G401 (cell line): ENCODE data around the gene EMC9. TPM values are rescaled to one million over a fixed set of nuclear protein-coding genes. Genes with fewer than 3 reads are reported as not detected.

ENCODE experiments used
- DNase-seq: peaks from one replicate; pipeline ENCODE4 v3.0.0-alpha.2; 2015; ENCODE audit warnings: low spot score
- in situ Hi-C: cut with HindIII; loops from 2 replicates; pipeline ENCODE4 v1.10.0; 2016; ENCODE audit warnings: low sequenced_read_pairs, mixed read lengths
- total RNA-seq: library from RNA; depleted of rRNA; stranded (reverse); fragments of >200 nt; shearing (Covaris generic); gene quantifications from 2 replicates; pipeline ENCODE4 v1.2.3, GENCODE V29; 2014; rRNA removed

Gene EMC9
- total RNA-seq, result 33.6 and 45.0 TPM in 2 replicates

DNA sequence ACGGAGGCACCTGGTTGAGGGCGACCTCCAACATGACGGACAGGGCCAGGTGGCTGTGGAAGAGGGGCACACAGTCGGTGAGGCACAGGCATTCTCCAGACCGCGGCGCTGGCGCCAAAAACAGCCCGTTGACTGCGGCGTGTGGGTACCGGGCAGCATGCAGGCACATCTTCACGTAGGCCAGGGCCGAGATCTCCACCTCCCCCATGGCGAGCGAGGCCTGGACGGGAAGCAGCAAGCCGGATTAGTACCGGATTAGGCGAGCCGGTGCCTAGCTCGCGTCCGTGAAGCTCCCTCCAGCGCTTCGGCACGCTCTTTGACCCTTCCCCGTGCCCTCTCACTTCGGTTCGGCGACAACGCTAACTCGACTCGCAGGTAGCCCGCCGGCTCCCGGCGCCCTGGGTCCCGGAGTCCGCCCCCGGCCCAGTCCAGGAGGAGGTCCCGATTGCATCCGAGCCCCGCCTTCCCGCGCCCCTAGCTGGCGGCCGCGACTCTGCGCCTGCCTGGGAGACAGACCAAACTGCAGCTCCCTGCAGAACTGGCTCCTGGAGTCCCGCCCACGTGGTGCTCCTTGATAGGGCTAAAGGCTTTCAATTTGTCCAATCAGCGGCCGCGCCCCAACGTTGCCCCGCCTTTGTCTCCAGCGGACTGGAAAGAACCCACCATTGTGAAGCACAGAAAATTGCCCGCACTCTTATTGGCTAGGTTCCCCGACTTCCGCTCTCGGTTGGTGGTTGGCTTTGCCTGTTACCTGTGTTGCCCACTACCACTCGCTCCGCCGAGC is at the start of gene EMC9:
Gene EMC9 (minus strand): TSS at position 495 of the 784 bp plus-strand sequence. CDS start 287 bp downstream, at position 208.
- DNase-seq, result peak; percentile 100
- in situ Hi-C loops, result no loop called here

DNA sequence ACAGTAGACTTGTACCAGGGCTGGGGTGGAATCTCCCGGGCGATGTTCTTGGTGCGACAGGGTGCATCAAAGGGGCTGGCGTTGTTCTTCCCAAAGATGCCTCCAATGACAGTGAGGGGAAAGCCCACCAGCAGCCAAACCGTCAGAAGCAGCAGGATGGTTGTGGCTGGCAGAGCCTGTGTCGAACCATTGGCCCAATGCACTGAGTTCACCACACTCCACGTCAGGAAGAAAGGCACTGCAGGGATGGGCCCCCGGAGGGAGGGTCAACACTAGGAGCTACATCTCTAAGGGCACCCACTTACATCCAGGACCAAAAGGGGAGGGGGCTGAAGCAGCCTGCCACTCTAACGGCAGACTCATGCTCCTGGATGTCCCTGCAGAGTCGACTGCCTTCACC is 49.0 kb upstream of the EMC9 start:
- in situ Hi-C loops, result no loop called here
- no peak for DNase-seq

- in situ Hi-C loops, result no loop called here
- DNase-seq, result no peak
Observed at GRCh38 chr14:24189460-24189859, 48.1 kb upstream of the EMC9 start.

DNA sequence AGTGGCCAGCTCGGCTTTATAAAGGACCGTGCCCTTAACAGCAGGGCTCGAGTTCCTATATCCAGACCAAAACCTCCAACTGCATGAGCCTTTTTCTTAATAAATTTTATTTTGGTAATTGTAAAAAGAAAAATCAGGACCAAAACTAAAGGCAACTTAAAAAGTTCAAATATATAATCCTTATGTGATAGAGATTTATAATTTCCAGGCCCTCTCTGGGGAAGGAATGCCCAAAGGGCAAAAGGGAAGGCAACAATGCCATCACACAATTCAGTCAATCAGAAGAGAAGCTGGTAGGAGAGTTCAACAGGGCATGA is 47.6 kb upstream of the EMC9 start:
- DNase-seq, result no peak
- in situ Hi-C loops, result no loop called here

- in situ Hi-C loops, result no loop called here
- peak; percentile 95 for DNase-seq
Observed at GRCh38 chr14:24188251-24189058, 47.1 kb upstream of the EMC9 start, which contains the start of gene IPO4. Gene IPO4 (minus strand): TSS chr14:24188816. CDS start chr14:24188787, 29 bp downstream.

DNA sequence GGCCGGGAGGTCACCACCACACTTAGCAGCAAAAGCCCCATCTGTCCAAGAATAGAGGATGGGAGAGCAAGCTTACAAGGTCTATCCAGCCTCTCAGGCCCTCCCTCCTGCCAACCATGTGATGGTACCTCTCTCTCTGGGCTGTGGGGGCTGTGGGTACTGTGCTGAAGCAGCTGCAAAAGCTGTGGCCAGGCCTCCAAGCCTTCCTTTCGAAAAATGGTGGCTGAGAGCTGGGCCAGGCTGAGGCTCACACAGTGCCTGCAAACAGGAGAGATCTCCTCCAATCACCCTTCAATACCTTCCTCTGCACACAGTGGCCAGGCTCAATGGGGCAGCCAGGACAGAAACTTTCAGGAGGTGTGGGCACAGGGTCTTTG is 46.1 kb upstream of the EMC9 start:
- in situ Hi-C loops, result no loop called here
- no peak for DNase-seq

GRCh38 chr14:24186831-24187538 is 45.6 kb upstream of the EMC9 start:
- in situ Hi-C loops, result no loop called here
- no peak for DNase-seq

GRCh38 chr14:24185741-24186140 is 44.4 kb upstream of the EMC9 start:
- DNase-seq, result no peak
- in situ Hi-C loops, result no loop called here

DNA sequence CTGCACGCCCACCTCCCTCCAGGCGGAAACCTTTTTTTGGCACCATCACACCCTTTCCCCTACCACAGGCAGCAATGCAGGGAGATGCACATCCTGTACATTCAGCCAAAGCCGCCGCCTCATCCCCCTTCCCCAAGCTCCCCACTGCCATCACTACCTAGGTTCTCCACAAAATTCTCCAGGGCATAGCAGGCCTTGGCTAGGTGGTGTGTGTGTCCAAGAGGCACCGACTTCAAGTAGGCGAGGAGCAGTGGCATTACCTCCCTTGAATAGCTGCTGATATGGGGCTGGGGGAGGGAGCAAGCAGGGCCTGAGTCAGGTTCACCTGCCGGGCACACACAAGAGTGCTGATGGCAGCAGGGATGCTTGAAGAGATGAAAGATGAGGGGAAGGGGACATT is 43.6 kb upstream of the EMC9 start:
- in situ Hi-C loops, result no loop called here
- no peak for DNase-seq

- DNase-seq, result no peak
- in situ Hi-C loops, result no loop called here
Observed at GRCh38 chr14:24184104-24184970, 42.9 kb upstream of the EMC9 start.

- no peak for DNase-seq
- in situ Hi-C loops, result no loop called here
Observed at GRCh38 chr14:24183014-24183481, 41.7 kb upstream of the EMC9 start.

DNA sequence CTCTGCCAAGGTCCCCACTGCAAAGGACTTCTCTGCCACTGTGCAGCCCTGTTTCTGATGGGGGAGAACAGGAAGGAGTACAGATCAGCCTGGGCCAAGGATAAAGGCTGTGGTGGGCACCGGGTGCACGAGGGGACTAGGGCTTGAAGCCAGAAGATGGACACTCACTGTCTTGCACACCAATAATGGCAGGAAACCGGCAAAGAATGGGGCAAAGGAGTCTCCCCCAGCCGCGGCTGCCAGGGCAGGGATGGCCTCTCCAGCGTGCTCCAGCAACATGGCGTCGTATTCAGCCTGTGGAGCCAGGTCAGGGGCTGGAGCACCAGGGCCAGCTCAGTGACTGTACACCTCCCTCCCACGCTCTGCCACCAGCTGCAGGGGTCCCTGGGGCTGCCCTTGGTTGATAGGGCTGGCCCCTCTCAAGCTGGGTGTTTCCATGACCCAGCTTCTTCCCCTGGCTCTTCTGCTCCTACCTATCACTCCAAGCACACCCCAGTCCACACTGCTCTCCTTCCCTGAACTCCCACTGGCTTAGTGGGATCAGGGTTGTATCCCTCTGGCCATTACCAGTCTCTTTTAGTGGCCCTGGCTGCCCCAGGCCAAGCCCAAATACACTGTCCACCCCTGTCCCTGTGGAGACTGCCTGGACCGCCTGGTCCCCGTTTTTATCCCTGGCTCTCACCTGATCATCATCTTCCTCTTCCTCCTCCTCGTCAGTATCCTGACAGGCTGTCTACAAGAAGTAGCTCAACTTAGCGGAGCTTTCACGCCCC is 40.9 kb upstream of the EMC9 start:
- no peak for DNase-seq
- in situ Hi-C loops, result no loop called here

DNA sequence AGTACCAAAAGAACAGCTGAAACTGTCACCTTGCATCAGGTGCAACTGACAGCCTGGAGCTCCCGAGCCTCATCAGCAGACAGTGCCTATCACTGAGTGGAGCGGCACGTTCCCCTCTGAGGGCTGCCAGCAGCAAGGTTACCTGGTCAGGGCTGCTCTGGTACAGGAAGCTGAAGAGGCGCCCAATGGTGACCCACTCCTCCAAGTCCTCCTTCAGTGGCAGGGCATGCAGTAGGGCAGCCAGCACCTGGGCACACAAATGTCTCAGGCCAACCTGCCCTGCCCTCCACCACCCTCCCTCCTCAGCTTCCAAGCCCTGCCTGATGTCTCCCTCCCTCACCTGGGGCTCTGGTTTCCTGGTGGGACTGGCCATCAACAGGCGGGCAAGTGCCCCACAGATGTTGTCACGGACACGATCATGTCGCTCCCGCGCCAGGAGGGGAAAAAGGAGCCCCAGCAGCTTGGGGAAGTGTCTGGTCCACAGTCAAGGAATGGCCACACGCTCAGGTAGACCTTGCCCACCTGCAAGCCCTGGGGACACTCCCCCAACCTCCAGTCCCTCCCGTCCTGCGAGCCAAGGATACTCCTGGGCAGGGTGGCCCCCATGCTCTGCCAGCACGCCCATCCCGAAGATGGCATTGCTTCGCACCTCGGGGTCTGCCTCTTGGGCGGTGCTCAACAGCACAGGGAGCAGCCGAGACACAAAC is 40.1 kb upstream of the EMC9 start:
- no peak for DNase-seq
- in situ Hi-C loops, result no loop called here

DNA sequence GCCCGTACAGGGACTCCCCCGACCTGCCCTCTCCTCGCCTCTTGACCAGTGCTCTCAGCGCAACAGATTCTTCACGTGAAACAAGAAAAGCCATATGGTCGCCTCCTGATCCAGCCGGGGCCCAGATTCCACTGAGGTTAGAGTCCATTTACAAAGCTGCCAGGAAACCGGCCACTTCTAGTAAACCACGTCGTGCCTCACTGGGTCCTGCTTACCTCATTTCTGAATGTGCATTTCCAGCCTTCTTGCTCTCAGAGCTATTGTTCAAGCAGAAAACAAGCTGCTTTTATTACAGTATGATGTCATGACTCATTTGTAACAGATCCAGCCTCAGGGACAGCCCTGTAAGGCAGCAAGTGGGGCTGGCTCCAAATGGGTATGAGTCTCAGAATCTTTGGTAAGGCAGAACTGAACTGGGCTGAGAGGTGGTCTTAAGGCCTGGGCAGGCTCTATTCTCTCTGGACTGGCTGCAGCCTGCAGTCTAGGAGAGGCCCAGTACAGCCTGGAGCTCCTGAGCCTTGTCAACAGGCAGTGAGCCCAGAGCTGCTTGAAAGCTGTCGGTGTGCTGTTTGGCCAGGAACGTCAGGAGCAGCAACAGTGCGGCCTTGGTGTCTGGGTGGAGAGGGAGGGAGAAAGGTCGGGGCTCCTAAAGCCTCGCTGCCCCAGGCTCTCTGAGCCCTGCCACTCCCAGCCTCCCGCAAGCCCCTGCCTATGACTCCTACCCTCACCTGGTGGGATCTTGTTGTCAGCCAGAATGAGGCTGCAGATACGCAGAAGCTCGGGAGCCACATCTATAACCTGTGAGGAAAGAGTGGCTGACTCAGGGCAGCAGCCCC is 38.8 kb upstream of the EMC9 start:
- DNase-seq, result peak; percentile 61
- in situ Hi-C loops, result no loop called here

DNA sequence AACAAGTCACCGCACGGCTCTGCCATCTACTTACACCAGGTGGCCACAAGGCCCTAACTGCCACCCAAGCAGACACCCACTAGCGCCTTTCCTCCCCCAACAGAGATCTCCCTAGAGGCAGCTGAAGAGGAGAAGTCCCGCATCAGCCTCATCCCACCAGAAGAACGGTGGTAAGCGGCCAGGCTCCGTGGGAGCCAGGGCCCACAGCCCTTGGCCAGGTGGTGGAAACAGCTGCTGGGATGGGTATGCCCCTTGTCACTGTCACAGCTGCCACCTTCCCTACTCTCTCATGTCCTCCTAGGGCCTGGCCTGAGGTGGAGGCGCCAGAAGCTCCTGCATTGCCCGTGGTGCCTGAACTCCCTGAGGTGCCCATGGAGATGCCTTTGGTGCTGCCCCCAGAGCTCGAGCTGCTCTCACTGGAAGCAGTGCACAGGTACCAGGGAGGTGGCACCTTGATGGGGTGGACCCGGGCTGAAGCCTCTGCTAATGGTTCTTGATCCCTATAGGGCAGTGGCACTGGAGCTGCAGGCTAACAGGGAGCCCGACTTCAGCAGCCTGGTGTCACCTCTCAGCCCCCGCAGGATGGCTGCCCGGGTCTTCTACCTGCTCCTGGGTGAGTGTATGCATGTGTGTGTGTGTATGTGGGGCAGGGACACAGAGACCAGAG is 38.0 kb upstream of the EMC9 start:
- no peak for DNase-seq
- in situ Hi-C loops, result no loop called here

DNA sequence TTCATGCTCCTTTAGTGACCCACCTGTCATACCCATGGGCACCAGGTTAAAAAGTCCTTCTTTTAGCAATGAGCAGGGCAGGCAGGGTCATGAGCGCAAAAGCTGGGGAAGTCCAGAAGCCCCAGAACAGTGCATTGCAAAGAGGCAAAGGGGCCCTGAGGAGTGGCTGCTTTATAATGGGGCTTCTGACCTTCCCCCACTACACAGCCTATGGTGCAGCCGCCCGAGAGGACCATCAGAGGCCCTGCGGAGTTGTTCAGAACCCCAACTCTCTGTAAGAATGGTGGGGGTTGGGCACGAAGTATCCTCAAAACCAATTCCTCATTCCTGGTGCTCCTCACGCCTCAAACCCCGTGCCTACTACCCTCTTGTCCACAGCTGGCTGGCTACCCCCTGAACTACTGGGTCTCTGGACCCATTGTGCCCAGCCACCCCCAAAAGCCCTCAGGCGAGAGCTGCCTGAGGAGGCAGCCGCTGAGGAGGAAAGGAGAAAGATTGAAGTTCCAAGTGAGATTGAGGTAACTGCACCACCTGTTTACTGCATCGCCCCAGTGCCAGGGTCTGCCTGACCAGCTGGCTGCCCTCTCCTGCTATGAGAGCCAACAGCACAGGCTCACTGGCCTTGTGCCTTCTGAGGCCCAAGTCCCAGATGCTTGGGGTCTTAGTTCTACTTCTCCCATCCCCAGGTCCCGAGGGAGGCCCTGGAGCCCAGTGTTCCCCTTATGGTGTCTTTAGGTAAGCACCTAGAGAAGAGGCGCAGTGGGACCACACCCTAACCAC is 37.2 kb upstream of the EMC9 start:
- in situ Hi-C loops, result no loop called here
- no peak for DNase-seq
